SK-N-MC (cell line): ENCODE results near the gene ALOXE3.

Experiments
- EZH2 ChIP-seq: fragments of 200-600 bp; sonication (generic); IDR thresholded peaks from one replicate; pipeline ENCODE4 v1.6.1; 2017; ENCODE audit warnings: antibody characterized with exemption
- FOXP2 ChIP-seq: optimal IDR thresholded peaks from 2 replicates; pipeline ENCODE3; 2011; ENCODE audit warnings: mild to moderate bottlenecking, moderate library complexity; ENCODE audit not compliant: insufficient read depth; ENCODE audit errors: extremely low read length, control extremely low read depth
- POLR2AphosphoS5 ChIP-seq: IDR thresholded peaks from 2 replicates; pipeline ENCODE4 v1.6.1; 2012; ENCODE audit warnings: mild to moderate bottlenecking, low read depth, low read length, borderline replicate concordance

DNA sequence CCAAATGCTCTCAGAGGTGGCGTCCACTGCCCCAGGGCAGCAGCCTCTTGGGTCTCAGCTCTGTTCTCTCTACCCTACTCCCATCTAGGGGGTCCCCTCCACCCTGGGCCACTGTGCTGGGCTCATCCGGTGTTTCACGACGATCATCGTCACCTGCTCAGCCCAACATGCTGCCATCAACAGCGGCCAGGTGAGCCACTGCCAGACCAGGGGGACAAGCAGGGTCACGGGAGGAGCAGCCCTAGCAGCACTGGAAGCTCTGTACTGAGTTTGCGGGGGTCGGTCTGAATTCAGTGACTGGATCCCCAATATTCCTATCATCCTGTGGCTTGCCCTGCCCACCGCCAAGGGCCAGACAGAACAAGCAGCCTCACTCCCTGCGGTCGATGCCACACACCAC is 46.8 kb downstream of the ALOXE3 start:
- no peak for TF ChIP-seq EZH2
- no peak for TF ChIP-seq POLR2AphosphoS5
- TF ChIP-seq FOXP2: no peak
